Right lobe of liver (tissue), 6 donors: ENCODE measurements around the gene SLC6A18. TPM values are rescaled to one million over a fixed set of nuclear protein-coding genes. Genes with fewer than 3 reads are reported as not detected.

Experiments used
- ATAC-seq, 4 donors: fragments of 200-7000 bp; cut with Tn5 transposase; one replicate each; pipeline ENCODE4 v1.9.1; 2020; ENCODE audit warnings: mild to moderate bottlenecking in 4 of 4, moderate library complexity in 4 of 4
- DNase-seq, 3 donors: peaks; one replicate each; pipeline ENCODE4 v3.0.0-alpha.2; 2020
- H3K27ac ChIP-seq, 3 donors: fragments of 200-600 bp; one replicate each; pipeline ENCODE4 v1.8.0; 2022
- H3K27me3 ChIP-seq, 2 donors: fragments of 200-600 bp; one replicate each; pipeline ENCODE4 v1.8.0; 2022
- H3K36me3 ChIP-seq, 4 donors: fragments of 200-600 bp; sonication (generic) in 1 of 4; one replicate each; pipeline versions ENCODE4 v1.5.1 to v1.8.0; 2017 to 2022; ENCODE audit warnings: control low read depth in 1 of 4
- H3K4me1 ChIP-seq, 4 donors: fragments of 200-600 bp; sonication (generic) in 1 of 4; one replicate each; pipeline versions ENCODE4 v1.5.1 to v1.8.0; 2017 to 2022; ENCODE audit warnings: control low read depth in 1 of 4
- H3K4me3 ChIP-seq, 3 donors: fragments of 200-600 bp; one replicate each; pipeline ENCODE4 v1.8.0; 2022
- H3K9me3 ChIP-seq, 4 donors: fragments of 200-600 bp; sonication (generic) in 1 of 4; one replicate each; pipeline versions ENCODE4 v1.5.1 to v1.8.0; 2017 to 2022; ENCODE audit warnings: control low read depth in 1 of 4
- CTCF ChIP-seq, 4 donors: fragments of 200-600 bp in 3 of 4; fragments of 450-650 bp in 1 of 4; IDR thresholded peaks; one replicate each; pipeline versions ENCODE4 v1.5.1 to v1.8.0; 2016 to 2022; ENCODE audit warnings: antibody characterized with exemption in 4 of 4, mild to moderate bottlenecking in 2 of 4
- POLR2A ChIP-seq: fragments of 450-650 bp; IDR thresholded peaks from one replicate; pipeline ENCODE4 v1.6.1; 2017; ENCODE audit warnings: antibody characterized with exemption, mild to moderate bottlenecking
- WGBS: methylation state at CpG from one replicate; pipeline ENCODE4 v1.1.6; 2018; ENCODE audit warnings: low coverage, low lambda C conversion rate; ENCODE audit not compliant: insufficient coverage; ENCODE audit errors: missing lambda C conversion rate; 5-methylcytosine and 5-hydroxymethylcytosine counted together
- intact Hi-C, 2 donors: fragments of 100-400 bp; cut with DNase I; formaldehyde crosslinking; loops; one replicate each; pipeline versions ENCODE4 v1.11.2 to v1.14.1; 2022
- total RNA-seq, 6 experiments: library from RNA; depleted of rRNA in 2 of 6; stranded (reverse); fragments of >200 nt in 2 of 6; fragmentation: NEBNext Ultra II Directional in 3 of 6; extraction: Animal tissue kit (Norgen Biotek cat#: 25700) in 3 of 6; gene quantifications; one replicate each; pipeline versions ENCODE4 v1.1.0 to v1.2.4, GENCODE V29; 2016 to 2023
- donor health status: DM: no; HTN: yes; CAD: no.
- donor health status: DM: no; HTN: no; CAD: no.
- donor health status: DM: no; HTN: no; CAD: no.
- donor health status: DM: no; HTN: yes; CAD: no.
- donor health status: DM: no; HTN: yes; CAD: no.

Gene SLC6A18
- total RNA-seq, 6 experiments from 2014 or later: not detected

GRCh38 chr5:1291611-1292080 is 66.5 kb downstream of the SLC6A18 start:
- WGBS: 62% methylated on average over 5 of the region's 24 CpGs

GRCh38 chr5:1292139-1292538 is 67.0 kb downstream of the SLC6A18 start:
- DNase-seq (peak in 1 of 3 donors; percentile 28), ATAC-seq (peak in 2 of 4 donors; percentile 25 to 31)
- H3K4me3 ChIP-seq: no peak overlapping the region
- intact Hi-C loops: no loop called here
- 59% methylated on average over 2 of the region's 6 CpGs for WGBS
- H3K27me3 ChIP-seq: peaks cover 0 to 5% of the 10 kb centered on the region in 2 donors
- H3K9me3 ChIP-seq: no peaks in the 10 kb centered on the region
- no peaks in the 10 kb centered on the region for H3K36me3 ChIP-seq
- H3K4me1 ChIP-seq: peaks cover 0 to 6% (median 0%) of the 10 kb centered on the region in 4 donors
- TF ChIP-seq CTCF (IDR thresholded peaks at IDR 0.05) (no peak), POLR2A (no peak)
- no peak overlapping the region for H3K27ac ChIP-seq

More at GRCh38 chr5:1291611-1292080, 66.5 kb downstream of the SLC6A18 start:
- DNase-seq (peak in 1 of 3 donors; percentile 23), ATAC-seq (no peak)
- H3K36me3 ChIP-seq: no peaks in the 10 kb centered on the region
- intact Hi-C loops: no loop called here
- H3K27ac ChIP-seq: no peak overlapping the region
- H3K9me3 ChIP-seq: no peaks in the 10 kb centered on the region
- peaks cover 0 to 5% of the 10 kb centered on the region in 2 donors for H3K27me3 ChIP-seq
- H3K4me1 ChIP-seq: peaks cover 0 to 6% (median 0%) of the 10 kb centered on the region in 4 donors
- H3K4me3 ChIP-seq: no peak overlapping the region
- TF ChIP-seq CTCF (IDR thresholded peaks at IDR 0.05) (no peak), POLR2A (no peak)

- Histone ChIP-seq H3K27ac (no peak overlapping the region), H3K27me3 (peaks cover 0 to 5% of the 10 kb centered on the region in 2 donors), H3K4me1 (peaks cover 0 to 6% (median 0%) of the 10 kb centered on the region in 4 donors), H3K9me3 (no peaks in the 10 kb centered on the region), H3K36me3 (no peaks in the 10 kb centered on the region), H3K4me3 (no peak overlapping the region)
- intact Hi-C loops: no loop called here
- no peak for ATAC-seq
- DNase-seq: peak in 1 of 3 donors; percentile 20
- TF ChIP-seq CTCF (IDR thresholded peaks at IDR 0.05): no peak
- TF ChIP-seq POLR2A: no peak
- WGBS: 78% methylated on average over 22 of the region's 30 CpGs
Observed at GRCh38 chr5:1292846-1293415, 67.8 kb downstream of the SLC6A18 start.

GRCh38 chr5:1293416-1294205 is 68.4 kb downstream of the SLC6A18 start:
- ATAC-seq (peak in 1 of 4 donors; percentile 20), DNase-seq (peak in 1 of 3 donors; percentile 37)
- no peak overlapping the region for H3K27ac ChIP-seq
- TF ChIP-seq POLR2A (no peak), CTCF (IDR thresholded peaks at IDR 0.05) (no peak)
- intact Hi-C loops: no loop called here
- H3K27me3 ChIP-seq: peaks cover 0 to 5% of the 10 kb centered on the region in 2 donors
- 95% methylated on average over 4 of the region's 60 CpGs for WGBS
- no peak overlapping the region for H3K4me3 ChIP-seq
- no peaks in the 10 kb centered on the region for H3K36me3 ChIP-seq
- H3K9me3 ChIP-seq: no peaks in the 10 kb centered on the region
- peaks cover 0 to 6% (median 0%) of the 10 kb centered on the region in 4 donors for H3K4me1 ChIP-seq
